ENCODE results near the gene UBE3B. TPM values are rescaled to one million over a fixed set of nuclear protein-coding genes. Genes with fewer than 3 reads are reported as not detected.
"Not testable (repeated sequence)": the region's sequence is repeated elsewhere in the genome, so short reads cannot be mapped to it uniquely, and the experiment has no call there.

Gene UBE3B
- total RNA-seq, 6 experiments from 2014 or later: 41.3 to 43.6 (median 43.1) TPM

GRCh38 chr12:109439181-109439580 is 38.3 kb upstream of the UBE3B start:
- Mint-ChIP-seq H3K9me3 (no peaks in the 10 kb centered on the region), H3K27ac (no peak overlapping the region), H3K27me3 (ENCODE audit: insufficient read depth) (peaks cover 6% of the 10 kb centered on the region; the same call in 1 of the 2 replicates), H3K4me1 (ENCODE audit: low read depth) (peaks cover 10% of the 10 kb centered on the region), H3K36me3 (ENCODE audit: low read depth) (peaks cover 9% of the 10 kb centered on the region; the same call in 1 of the 2 replicates), H3K4me3 (no peak overlapping the region)
- TF ChIP-seq CTCF (IDR thresholded peaks at IDR 0.05): no peak
- no peak for DNase-seq

GRCh38 chr12:109439951-109440350 is 37.5 kb upstream of the UBE3B start:
- not testable (repeated sequence) for H3K4me3 Mint-ChIP-seq; DNase-seq; H3K27me3 Mint-ChIP-seq (ENCODE audit: insufficient read depth); H3K27ac Mint-ChIP-seq; H3K9me3 Mint-ChIP-seq
- Mint-ChIP-seq H3K36me3 (ENCODE audit: low read depth) (peaks cover 16% of the 10 kb centered on the region), H3K4me1 (ENCODE audit: low read depth) (peaks cover 18% of the 10 kb centered on the region)

- Mint-ChIP-seq H3K9me3 (no peaks in the 10 kb centered on the region), H3K4me3 (no peak overlapping the region), H3K4me1 (ENCODE audit: low read depth) (peaks cover 28% of the 10 kb centered on the region), H3K36me3 (ENCODE audit: low read depth) (peaks cover 25% of the 10 kb centered on the region), H3K27ac (no peak overlapping the region), H3K27me3 (ENCODE audit: insufficient read depth) (peaks cover 3% of the 10 kb centered on the region; the same call in 1 of the 2 replicates)
- no peak for DNase-seq
- no peak for TF ChIP-seq CTCF (IDR thresholded peaks at IDR 0.05)
Observed at GRCh38 chr12:109440851-109441490, 36.5 kb upstream of the UBE3B start.

- DNase-seq: no peak
- peaks cover 23% of the 10 kb centered on the region for H3K36me3 Mint-ChIP-seq (ENCODE audit: low read depth)
- peak overlapping the region; percentile 94 for H3K27ac Mint-ChIP-seq
- no peak for TF ChIP-seq CTCF (IDR thresholded peaks at IDR 0.05)
- peaks cover 2% of the 10 kb centered on the region; the same call in 1 of the 2 replicates for H3K27me3 Mint-ChIP-seq (ENCODE audit: insufficient read depth)
- no peaks in the 10 kb centered on the region for H3K9me3 Mint-ChIP-seq
- H3K4me1 Mint-ChIP-seq (ENCODE audit: low read depth): peaks cover 37% of the 10 kb centered on the region
- no peak overlapping the region for H3K4me3 Mint-ChIP-seq
Observed at GRCh38 chr12:109443794-109444193, 33.6 kb upstream of the UBE3B start.

GRCh38 chr12:109444259-109444658 is 33.2 kb upstream of the UBE3B start:
- H3K27ac Mint-ChIP-seq: peak overlapping the region; percentile 94
- TF ChIP-seq CTCF (IDR thresholded peaks at IDR 0.05): no peak
- H3K27me3 Mint-ChIP-seq (ENCODE audit: insufficient read depth): peaks cover 2% of the 10 kb centered on the region; the same call in 1 of the 2 replicates
- DNase-seq: no peak
- H3K36me3 Mint-ChIP-seq (ENCODE audit: low read depth): peaks cover 23% of the 10 kb centered on the region
- peak overlapping the region; percentile 23; the same call in 1 of the 2 replicates for H3K4me3 Mint-ChIP-seq
- H3K4me1 Mint-ChIP-seq (ENCODE audit: low read depth): peaks cover 42% of the 10 kb centered on the region
- no peaks in the 10 kb centered on the region for H3K9me3 Mint-ChIP-seq

- no peak for TF ChIP-seq CTCF (IDR thresholded peaks at IDR 0.05)
- H3K9me3 Mint-ChIP-seq: no peaks in the 10 kb centered on the region
Observed at GRCh38 chr12:109445191-109445609, 32.2 kb upstream of the UBE3B start.

More at GRCh38 chr12:109445191-109445609, 32.2 kb upstream of the UBE3B start:
- H3K27me3 Mint-ChIP-seq (ENCODE audit: insufficient read depth): peaks cover 2% of the 10 kb centered on the region; the same call in 1 of the 2 replicates
- DNase-seq: peak; percentile 86
- peak overlapping the region; percentile 94 for H3K27ac Mint-ChIP-seq
- peaks cover 50% of the 10 kb centered on the region for H3K4me1 Mint-ChIP-seq (ENCODE audit: low read depth)
- H3K36me3 Mint-ChIP-seq (ENCODE audit: low read depth): peaks cover 29% of the 10 kb centered on the region
- H3K4me3 Mint-ChIP-seq: peak overlapping the region; percentile 44; the same call in 1 of the 2 replicates

Measured in HFFc6 (cell line).